Uterus (tissue), 4 donors: ENCODE results near the gene POLE3. TPM values are rescaled to one million over a fixed set of nuclear protein-coding genes. Genes with fewer than 3 reads are reported as not detected.

Experiments used
- DNase-seq, 2 donors: peaks; one replicate each; pipeline ENCODE4 v3.0.0-alpha.2; 2019 to 2020
- H3K27ac ChIP-seq, 2 donors: fragments of 200-600 bp; sonication (generic); 1 replicate in 1 of 2; 2 replicates in 1 of 2; pipeline ENCODE4 v1.5.1; 2016 to 2018
- H3K27me3 ChIP-seq, 2 donors: fragments of 200-600 bp; sonication (generic); one replicate each; pipeline ENCODE4 v1.5.1; 2018 to 2019; ENCODE audit warnings: control low read depth in 1 of 2
- H3K36me3 ChIP-seq, 2 donors: fragments of 200-600 bp; sonication (generic); one replicate each; pipeline ENCODE4 v1.5.1; 2019; ENCODE audit warnings: control low read depth in 1 of 2
- H3K4me1 ChIP-seq, 2 donors: fragments of 200-600 bp; sonication (generic); one replicate each; pipeline ENCODE4 v1.5.1; 2018 to 2019; ENCODE audit warnings: control low read depth in 1 of 2
- H3K4me3 ChIP-seq, 2 donors: fragments of 200-600 bp; sonication (generic); 1 replicate in 1 of 2; 2 replicates in 1 of 2; pipeline ENCODE4 v1.5.1; 2018 to 2019; ENCODE audit warnings: mild to moderate bottlenecking in 1 of 2
- H3K9me3 ChIP-seq, 2 donors: fragments of 200-600 bp; sonication (generic); one replicate each; pipeline ENCODE4 v1.5.1; 2019; ENCODE audit warnings: control low read depth in 1 of 2
- CTCF ChIP-seq, 4 experiments: fragments of 200-600 bp in 2 of 4; fragments of 450-650 bp in 2 of 4; sonication (generic) in 2 of 4; IDR thresholded peaks; one replicate each; pipeline ENCODE4 v1.5.1; 2016 to 2019; ENCODE audit warnings: antibody characterized with exemption in 4 of 4, mild to moderate bottlenecking in 2 of 4, moderate library complexity in 1 of 4
- POLR2A ChIP-seq, 2 donors: fragments of 450-650 bp; IDR thresholded peaks; one replicate each; pipeline ENCODE4 v1.6.1; 2016; ENCODE audit warnings: antibody characterized with exemption in 2 of 2, mild to moderate bottlenecking in 1 of 2, moderate library complexity in 1 of 2
- intact Hi-C: fragments of 100-400 bp; cut with DNase I; formaldehyde crosslinking; loops from one replicate; pipeline ENCODE4 v1.15.1; 2023; ENCODE audit warnings: low total_unique reads
- total RNA-seq, 4 donors: library from RNA; depleted of rRNA in 3 of 4; stranded (reverse); fragments of >200 nt in 3 of 4; gene quantifications; one replicate each; pipeline versions ENCODE4 v1.1.0 to v1.2.4, GENCODE V29; 2014 to 2023
- donor health status: DM: yes; HTN: yes; CAD: no.

The POLE3 gene
- total RNA-seq, 4 donors from 2014 or later, result 6.5 to 46.4 (median 20.4) TPM

GRCh38 chr9:113431191-113431590 is 20.7 kb upstream of the POLE3 start:
- no peak for TF ChIP-seq CTCF (IDR thresholded peaks at IDR 0.05)
- TF ChIP-seq POLR2A (IDR thresholded peaks at IDR 0.05), result no peak
- no peak overlapping the region for H3K4me3 ChIP-seq
- intact Hi-C loops, result no loop called here

GRCh38 chr9:113428062-113428615 is 17.7 kb upstream of the POLE3 start:
- no peak overlapping the region for H3K27ac ChIP-seq
- no peaks in the 10 kb centered on the region for H3K27me3 ChIP-seq
- intact Hi-C loops, result no loop called here

More at GRCh38 chr9:113431191-113431590, 20.7 kb upstream of the POLE3 start:
- H3K27ac ChIP-seq, result no peak overlapping the region
- no peaks in the 10 kb centered on the region for H3K36me3 ChIP-seq
- no peaks in the 10 kb centered on the region for H3K27me3 ChIP-seq
- no peak for DNase-seq
- H3K9me3 ChIP-seq, result no peaks in the 10 kb centered on the region
- H3K4me1 ChIP-seq, result no peaks in the 10 kb centered on the region

GRCh38 chr9:113427629-113428028 is 17.2 kb upstream of the POLE3 start:
- Histone ChIP-seq H3K27ac (no peak overlapping the region), H3K27me3 (no peaks in the 10 kb centered on the region), H3K36me3 (no peaks in the 10 kb centered on the region), H3K4me1 (no peaks in the 10 kb centered on the region), H3K9me3 (no peaks in the 10 kb centered on the region), H3K4me3 (no peak overlapping the region)
- no peak for DNase-seq
- intact Hi-C loops, result no loop called here
- TF ChIP-seq POLR2A (IDR thresholded peaks at IDR 0.05), result no peak
- no peak for TF ChIP-seq CTCF (IDR thresholded peaks at IDR 0.05)

More at GRCh38 chr9:113428062-113428615, 17.7 kb upstream of the POLE3 start:
- Histone ChIP-seq H3K36me3 (no peaks in the 10 kb centered on the region), H3K9me3 (no peaks in the 10 kb centered on the region), H3K4me3 (no peak overlapping the region), H3K4me1 (no peaks in the 10 kb centered on the region)
- DNase-seq, result no peak
- TF ChIP-seq POLR2A (IDR thresholded peaks at IDR 0.05), result no peak
- TF ChIP-seq CTCF (IDR thresholded peaks at IDR 0.05), result no peak

GRCh38 chr9:113426701-113427100 is 16.2 kb upstream of the POLE3 start:
- H3K27ac ChIP-seq, result no peak overlapping the region
- H3K27me3 ChIP-seq, result no peaks in the 10 kb centered on the region
- TF ChIP-seq POLR2A (IDR thresholded peaks at IDR 0.05), result no peak
- no peak for TF ChIP-seq CTCF (IDR thresholded peaks at IDR 0.05)
- DNase-seq, result no peak
- no peaks in the 10 kb centered on the region for H3K4me1 ChIP-seq
- intact Hi-C loops, result no loop called here
- no peak overlapping the region for H3K4me3 ChIP-seq
- H3K36me3 ChIP-seq, result no peaks in the 10 kb centered on the region
- H3K9me3 ChIP-seq, result no peaks in the 10 kb centered on the region

DNA sequence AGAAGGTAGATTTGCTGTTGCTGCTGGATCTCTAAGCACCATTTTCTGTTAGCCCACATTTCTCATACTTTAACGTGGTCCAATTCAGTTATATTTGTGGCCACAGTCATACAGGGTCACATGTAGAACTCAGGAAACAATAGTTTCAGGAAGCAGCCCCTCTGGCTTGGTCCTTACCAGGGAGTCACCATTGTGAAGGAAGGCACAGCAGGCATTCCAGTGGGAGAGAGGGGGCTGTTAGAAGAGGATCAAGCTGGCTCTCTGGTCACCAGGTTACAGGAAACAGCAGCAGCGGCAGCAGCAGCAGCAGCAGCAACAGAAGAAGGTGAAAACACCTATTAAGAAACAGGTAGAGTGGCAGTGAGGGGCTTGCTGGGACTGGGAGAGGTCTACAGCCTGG is 14.6 kb upstream of the POLE3 start:
- DNase-seq, result no peak
- intact Hi-C loops, result no loop called here
- Histone ChIP-seq H3K36me3 (no peaks in the 10 kb centered on the region), H3K4me1 (no peaks in the 10 kb centered on the region), H3K4me3 (no peak overlapping the region), H3K27me3 (no peaks in the 10 kb centered on the region), H3K9me3 (no peaks in the 10 kb centered on the region), H3K27ac (no peak overlapping the region)
- no peak for TF ChIP-seq POLR2A (IDR thresholded peaks at IDR 0.05)

DNA sequence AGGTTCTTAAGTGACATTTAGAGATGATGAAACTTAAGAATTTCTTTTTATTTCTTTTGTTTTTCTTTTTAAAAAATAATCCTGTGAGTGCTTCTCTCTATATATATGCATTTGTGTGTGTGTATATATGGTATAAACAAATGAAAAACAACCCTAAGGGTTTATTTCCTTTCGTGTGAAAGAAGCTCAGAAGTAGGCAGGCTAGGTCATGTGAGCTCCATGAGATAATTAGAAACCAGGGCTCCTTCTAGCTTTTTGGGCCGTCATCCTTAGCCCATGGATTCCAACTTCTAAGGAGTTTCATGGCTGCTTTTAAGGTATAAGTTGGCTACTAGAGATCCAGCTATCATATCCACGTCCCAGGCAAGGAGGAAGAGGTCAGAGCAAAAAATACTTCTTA is 11.3 kb upstream of the POLE3 start:
- Histone ChIP-seq H3K27me3 (no peaks in the 10 kb centered on the region), H3K4me3 (no peak overlapping the region), H3K36me3 (no peaks in the 10 kb centered on the region), H3K4me1 (no peaks in the 10 kb centered on the region), H3K27ac (no peak overlapping the region), H3K9me3 (no peaks in the 10 kb centered on the region)
- TF ChIP-seq CTCF (IDR thresholded peaks at IDR 0.05) (no peak), POLR2A (IDR thresholded peaks at IDR 0.05) (no peak)
- intact Hi-C loops, result no loop called here
- no peak for DNase-seq
